ENCODE measurements around the gene CD177.

Gene CD177, protein sequence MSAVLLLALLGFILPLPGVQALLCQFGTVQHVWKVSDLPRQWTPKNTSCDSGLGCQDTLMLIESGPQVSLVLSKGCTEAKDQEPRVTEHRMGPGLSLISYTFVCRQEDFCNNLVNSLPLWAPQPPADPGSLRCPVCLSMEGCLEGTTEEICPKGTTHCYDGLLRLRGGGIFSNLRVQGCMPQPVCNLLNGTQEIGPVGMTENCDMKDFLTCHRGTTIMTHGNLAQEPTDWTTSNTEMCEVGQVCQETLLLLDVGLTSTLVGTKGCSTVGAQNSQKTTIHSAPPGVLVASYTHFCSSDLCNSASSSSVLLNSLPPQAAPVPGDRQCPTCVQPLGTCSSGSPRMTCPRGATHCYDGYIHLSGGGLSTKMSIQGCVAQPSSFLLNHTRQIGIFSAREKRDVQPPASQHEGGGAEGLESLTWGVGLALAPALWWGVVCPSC

DNA sequence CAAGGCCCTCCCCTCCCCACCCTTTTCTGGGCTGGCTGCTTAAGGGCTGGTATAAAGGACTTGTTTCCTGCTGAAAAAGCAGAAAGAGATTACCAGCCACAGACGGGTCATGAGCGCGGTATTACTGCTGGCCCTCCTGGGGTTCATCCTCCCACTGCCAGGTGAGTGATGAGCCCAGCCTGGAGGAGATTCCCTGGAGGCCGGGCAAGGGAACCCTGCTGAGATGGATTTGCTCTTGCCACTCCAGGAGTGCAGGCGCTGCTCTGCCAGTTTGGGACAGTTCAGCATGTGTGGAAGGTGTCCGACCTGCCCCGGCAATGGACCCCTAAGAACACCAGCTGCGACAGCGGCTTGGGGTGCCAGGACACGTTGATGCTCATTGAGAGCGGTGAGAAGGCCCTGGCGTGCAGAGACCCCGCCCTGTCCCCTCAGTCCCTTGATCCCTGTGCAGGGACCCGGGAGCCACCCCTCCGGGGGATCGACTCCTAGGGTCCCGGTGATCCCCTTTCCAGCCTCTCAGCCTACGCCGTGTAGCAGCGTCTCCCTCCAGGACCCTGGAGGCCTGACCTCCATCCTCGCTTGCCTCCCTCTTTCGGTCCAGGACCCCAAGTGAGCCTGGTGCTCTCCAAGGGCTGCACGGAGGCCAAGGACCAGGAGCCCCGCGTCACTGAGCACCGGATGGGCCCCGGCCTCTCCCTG is at the start of gene CD177:
TSS of gene CD177 (plus strand) at position 81 of the 699 bp plus-strand sequence. CDS start at position 110, 29 bp downstream.
- Mint-ChIP-seq H3K4me3 (no peak within 1 kb of the TSS), H3K36me3 (ENCODE audit: low read depth) (no peaks in the 10 kb centered on the region), H3K27ac (no peak within 1 kb of the TSS), H3K4me1 (ENCODE audit: low read depth) (no peaks in the 10 kb centered on the region), H3K27me3 (ENCODE audit: low read depth) (peaks cover 4% of the 10 kb centered on the region), H3K9me3 (no peaks in the 10 kb centered on the region)
- DNase-seq (ENCODE audit: low spot score) = no peak

DNA sequence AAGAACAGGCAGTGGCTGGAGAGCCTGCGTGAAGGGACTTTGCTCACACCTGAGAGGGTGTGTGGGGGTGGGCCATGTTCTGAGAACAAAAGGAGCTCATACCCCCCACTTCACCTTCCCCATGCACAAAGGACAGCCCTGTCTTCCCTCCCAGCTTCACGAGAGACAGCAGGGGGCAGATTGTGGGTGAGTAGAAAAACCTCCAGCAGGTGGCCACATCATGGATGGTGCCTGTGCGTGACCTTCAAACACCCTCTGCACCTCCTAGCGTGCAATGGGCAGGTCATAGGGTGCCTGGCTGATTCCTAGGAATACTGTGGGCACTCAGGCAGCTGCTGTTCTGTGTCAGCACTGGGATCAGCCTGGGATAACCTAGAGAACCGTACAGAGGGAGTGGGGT is 47.8 kb upstream of the CD177 start:
- no peak overlapping the region for H3K4me3 Mint-ChIP-seq
- no peaks in the 10 kb centered on the region for H3K27me3 Mint-ChIP-seq (ENCODE audit: low read depth)
- no peaks in the 10 kb centered on the region for H3K9me3 Mint-ChIP-seq
- H3K27ac Mint-ChIP-seq = no peak overlapping the region
- H3K36me3 Mint-ChIP-seq (ENCODE audit: low read depth) = no peaks in the 10 kb centered on the region
- H3K4me1 Mint-ChIP-seq (ENCODE audit: low read depth) = no peaks in the 10 kb centered on the region
- DNase-seq (ENCODE audit: low spot score) = no peak

DNA sequence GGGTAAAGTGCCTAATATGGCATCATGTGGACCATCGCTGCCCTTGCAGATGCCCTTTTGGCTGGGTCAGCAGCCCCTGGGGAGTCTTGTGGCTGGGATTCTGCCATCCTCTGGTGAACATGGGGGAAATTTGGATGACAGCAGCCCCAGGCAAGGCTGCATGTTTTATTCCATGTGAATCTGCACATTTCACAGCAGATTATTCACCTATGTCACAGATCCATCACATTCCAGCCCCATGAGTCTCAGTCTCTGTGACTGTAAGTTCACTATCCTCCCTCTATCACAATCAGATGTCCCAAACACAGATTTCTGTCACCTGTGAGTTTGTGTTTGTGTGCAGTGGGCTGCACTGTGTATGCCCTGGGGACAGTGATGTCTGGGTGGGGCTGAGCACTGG is 47.4 kb upstream of the CD177 start:
- Mint-ChIP-seq H3K4me1 (ENCODE audit: low read depth) (no peaks in the 10 kb centered on the region), H3K4me3 (no peak overlapping the region), H3K27ac (no peak overlapping the region), H3K9me3 (no peaks in the 10 kb centered on the region), H3K36me3 (ENCODE audit: low read depth) (no peaks in the 10 kb centered on the region), H3K27me3 (ENCODE audit: low read depth) (no peaks in the 10 kb centered on the region)
- DNase-seq (ENCODE audit: low spot score) = no peak

DNA sequence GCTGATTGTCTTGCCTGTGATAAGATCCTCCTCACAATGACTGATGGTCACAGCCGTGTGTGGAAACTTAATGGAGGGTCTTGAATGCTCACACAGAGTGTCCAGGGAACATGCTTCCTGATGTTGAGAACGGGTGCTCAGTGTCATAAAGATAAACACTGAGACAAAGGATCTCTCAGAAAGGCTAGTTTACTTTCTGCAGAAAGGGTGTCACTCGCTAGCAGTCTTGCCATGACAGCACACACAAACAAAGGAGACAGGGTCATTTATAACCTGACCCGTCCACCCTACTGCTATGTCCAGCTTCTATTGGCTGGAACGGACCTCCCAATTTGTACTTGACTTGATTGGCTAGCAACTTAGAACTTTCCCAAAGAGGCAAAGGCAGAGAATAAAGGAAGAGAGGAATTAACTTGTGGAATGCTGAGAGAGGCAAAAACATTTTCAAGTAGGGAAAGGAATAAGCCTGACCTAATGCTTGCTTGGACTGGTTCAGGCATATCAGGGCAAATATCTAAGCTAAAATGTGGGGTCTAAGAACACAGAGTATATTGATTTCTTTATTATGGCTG is 45.2 kb upstream of the CD177 start:
- Mint-ChIP-seq H3K27me3 (ENCODE audit: low read depth) (no peaks in the 10 kb centered on the region), H3K4me1 (ENCODE audit: low read depth) (no peaks in the 10 kb centered on the region), H3K36me3 (ENCODE audit: low read depth) (no peaks in the 10 kb centered on the region), H3K4me3 (no peak overlapping the region), H3K9me3 (no peaks in the 10 kb centered on the region), H3K27ac (no peak overlapping the region)
- no peak for DNase-seq (ENCODE audit: low spot score)

DNA sequence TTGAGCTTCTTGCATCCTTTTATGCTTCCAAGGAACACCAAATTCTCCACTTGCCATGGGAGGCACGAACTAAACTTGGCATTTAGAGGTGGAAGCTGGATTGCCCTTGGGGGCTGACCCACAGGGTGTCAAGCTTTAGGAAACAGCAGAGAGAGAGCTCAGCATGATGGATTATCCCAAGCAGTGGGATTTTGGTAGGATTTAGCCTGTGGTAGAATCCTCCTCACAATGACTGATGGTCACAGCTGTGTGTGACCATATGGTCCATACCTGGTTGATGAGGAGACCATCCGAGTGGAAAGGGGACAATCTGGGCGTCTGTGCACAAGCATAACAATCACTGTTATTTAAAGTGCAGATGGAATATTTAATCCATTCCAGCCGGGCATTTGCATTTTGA is 44.0 kb upstream of the CD177 start:
- Mint-ChIP-seq H3K9me3 (no peaks in the 10 kb centered on the region), H3K36me3 (ENCODE audit: low read depth) (no peaks in the 10 kb centered on the region), H3K27ac (no peak overlapping the region), H3K4me1 (ENCODE audit: low read depth) (no peaks in the 10 kb centered on the region), H3K27me3 (ENCODE audit: low read depth) (no peaks in the 10 kb centered on the region), H3K4me3 (no peak overlapping the region)
- DNase-seq (ENCODE audit: low spot score) = no peak

DNA sequence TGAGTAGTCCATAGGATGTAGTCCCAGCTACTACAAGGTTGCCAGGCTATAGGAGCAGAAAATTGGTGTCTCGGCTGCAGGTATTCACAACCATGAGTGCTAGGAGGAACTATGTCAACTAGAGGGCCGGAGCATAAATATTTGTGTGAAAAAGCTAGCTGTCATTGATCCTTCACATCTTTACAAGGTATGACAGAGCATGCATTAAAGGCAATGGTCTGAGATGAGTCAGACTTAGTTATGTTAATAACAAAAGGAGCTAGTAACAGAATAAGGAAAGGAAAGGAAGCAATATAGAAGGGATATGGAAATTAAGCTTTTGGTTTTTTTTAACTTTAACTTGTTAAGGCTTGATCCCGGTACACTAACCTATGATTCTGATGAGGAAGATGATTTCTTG is 43.3 kb upstream of the CD177 start:
- no peak overlapping the region for H3K4me3 Mint-ChIP-seq

DNA sequence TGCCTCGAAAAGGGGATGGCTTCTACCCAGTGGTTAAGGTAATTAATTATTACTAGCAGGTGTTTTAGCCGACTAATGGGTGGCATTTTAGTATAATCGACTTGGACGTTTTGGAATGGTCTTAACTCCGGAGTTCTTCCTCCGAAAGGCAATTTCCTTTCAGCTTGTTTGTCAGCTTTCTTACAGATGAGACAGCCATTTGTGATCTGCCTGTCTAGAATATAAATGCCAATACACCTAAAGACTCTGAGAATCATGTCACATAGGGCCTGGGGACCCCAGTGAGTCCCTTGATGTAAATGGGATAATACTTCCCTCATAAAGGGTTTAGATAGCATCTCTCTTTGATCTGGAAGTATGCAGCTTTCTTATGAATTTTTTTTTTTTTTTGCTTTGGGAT is 42.2 kb upstream of the CD177 start:
- H3K36me3 Mint-ChIP-seq (ENCODE audit: low read depth) = no peaks in the 10 kb centered on the region
- H3K4me3 Mint-ChIP-seq = no peak overlapping the region
- no peaks in the 10 kb centered on the region for H3K4me1 Mint-ChIP-seq (ENCODE audit: low read depth)
- DNase-seq (ENCODE audit: low spot score) = no peak
- H3K9me3 Mint-ChIP-seq = no peaks in the 10 kb centered on the region
- no peak overlapping the region for H3K27ac Mint-ChIP-seq
- H3K27me3 Mint-ChIP-seq (ENCODE audit: low read depth) = no peaks in the 10 kb centered on the region

More for the DNA sequence above, 43.3 kb upstream of the CD177 start:
- H3K27ac Mint-ChIP-seq = no peak overlapping the region
- no peak for DNase-seq (ENCODE audit: low spot score)
- no peaks in the 10 kb centered on the region for H3K4me1 Mint-ChIP-seq (ENCODE audit: low read depth)
- H3K27me3 Mint-ChIP-seq (ENCODE audit: low read depth) = no peaks in the 10 kb centered on the region
- no peaks in the 10 kb centered on the region for H3K9me3 Mint-ChIP-seq
- H3K36me3 Mint-ChIP-seq (ENCODE audit: low read depth) = no peaks in the 10 kb centered on the region

DNA sequence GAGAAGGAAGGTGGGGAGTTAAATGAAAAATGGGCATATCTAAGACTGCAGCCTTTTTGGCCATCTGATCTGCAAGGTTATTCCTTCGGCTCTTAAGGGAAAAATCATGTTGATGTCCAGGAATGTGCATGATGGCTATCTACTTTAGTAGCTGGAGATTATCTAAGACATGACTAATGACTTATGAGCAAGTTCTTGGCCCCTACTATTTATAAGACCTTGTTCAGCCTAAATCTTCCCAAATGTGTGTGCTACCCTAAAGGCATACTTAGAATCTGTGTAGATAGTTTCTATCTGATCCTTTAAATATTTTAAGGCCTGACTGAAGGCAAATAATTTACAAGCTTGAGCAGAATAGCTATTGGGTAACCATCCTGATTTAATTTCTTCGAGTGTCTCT is 41.8 kb upstream of the CD177 start:
- H3K4me3 Mint-ChIP-seq = no peak overlapping the region
- H3K27ac Mint-ChIP-seq = no peak overlapping the region
- H3K9me3 Mint-ChIP-seq = no peaks in the 10 kb centered on the region
- no peak for DNase-seq (ENCODE audit: low spot score)
- H3K4me1 Mint-ChIP-seq (ENCODE audit: low read depth) = no peaks in the 10 kb centered on the region
- H3K27me3 Mint-ChIP-seq (ENCODE audit: low read depth) = no peaks in the 10 kb centered on the region
- H3K36me3 Mint-ChIP-seq (ENCODE audit: low read depth) = no peaks in the 10 kb centered on the region

DNA sequence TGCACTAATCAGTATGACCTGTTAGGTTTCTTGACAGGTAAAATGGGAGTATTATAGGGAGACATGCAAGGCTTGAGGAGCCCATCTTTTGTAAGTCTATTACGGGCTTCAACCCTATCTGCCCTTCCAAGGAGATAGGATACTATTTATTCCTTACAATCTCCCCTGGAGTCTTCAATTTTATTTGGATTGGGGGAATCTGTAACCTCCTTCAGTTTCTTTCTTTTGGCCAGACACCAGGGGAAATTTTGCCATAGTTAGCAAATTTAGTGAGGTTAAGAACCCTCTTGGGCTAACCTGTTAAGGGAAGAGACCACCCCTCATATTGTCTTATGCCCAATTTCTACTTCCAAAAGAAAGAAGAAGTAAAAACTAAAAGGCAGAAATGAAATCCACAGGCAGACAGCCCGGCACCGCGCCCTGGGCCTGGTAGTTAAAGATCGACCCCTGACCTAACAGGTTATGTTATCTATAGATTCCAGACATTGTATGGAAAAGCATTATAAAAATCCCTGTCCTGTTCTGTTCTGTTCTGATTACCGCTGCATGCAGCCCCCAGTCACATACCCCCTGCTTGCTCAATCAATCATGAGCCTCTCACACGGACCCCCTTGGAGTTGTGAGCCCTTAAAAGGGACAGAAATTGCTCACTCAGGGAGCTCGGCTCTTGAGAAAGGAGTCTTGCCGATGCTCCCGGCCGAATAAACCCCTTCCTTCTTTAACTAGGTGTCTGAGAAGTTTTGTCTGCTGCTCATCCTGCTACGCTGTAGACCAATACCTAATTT is 39.6 kb upstream of the CD177 start:
- Mint-ChIP-seq H3K9me3 (no peaks in the 10 kb centered on the region), H3K4me1 (ENCODE audit: low read depth) (no peaks in the 10 kb centered on the region), H3K27ac (no peak overlapping the region), H3K4me3 (no peak overlapping the region), H3K27me3 (ENCODE audit: low read depth) (no peaks in the 10 kb centered on the region), H3K36me3 (ENCODE audit: low read depth) (no peaks in the 10 kb centered on the region)
- no peak for DNase-seq (ENCODE audit: low spot score)

DNA sequence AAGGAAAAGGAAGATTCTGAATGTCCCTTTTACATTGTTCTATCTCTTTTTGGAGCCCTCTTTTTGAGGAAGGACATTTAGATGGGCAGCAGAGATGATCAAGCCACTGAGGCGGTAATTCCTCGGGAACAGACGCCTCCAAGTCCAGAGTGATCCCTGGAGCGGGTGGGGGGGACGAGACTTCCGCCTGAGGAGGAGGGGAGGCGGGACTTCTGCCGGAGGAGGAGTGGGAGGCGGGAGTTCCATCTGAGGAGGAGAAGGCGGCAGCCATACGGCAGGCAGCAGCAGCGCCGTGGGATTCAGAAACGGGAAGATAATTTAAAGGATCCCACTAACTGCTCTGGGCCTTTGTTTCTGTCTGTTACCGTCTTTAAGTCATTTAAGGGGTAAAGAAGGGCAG is 37.6 kb upstream of the CD177 start:
- Mint-ChIP-seq H3K27me3 (ENCODE audit: low read depth) (no peaks in the 10 kb centered on the region), H3K4me1 (ENCODE audit: low read depth) (no peaks in the 10 kb centered on the region), H3K4me3 (no peak overlapping the region), H3K27ac (no peak overlapping the region), H3K9me3 (no peaks in the 10 kb centered on the region), H3K36me3 (ENCODE audit: low read depth) (no peaks in the 10 kb centered on the region)
- DNase-seq (ENCODE audit: low spot score) = no peak

DNA sequence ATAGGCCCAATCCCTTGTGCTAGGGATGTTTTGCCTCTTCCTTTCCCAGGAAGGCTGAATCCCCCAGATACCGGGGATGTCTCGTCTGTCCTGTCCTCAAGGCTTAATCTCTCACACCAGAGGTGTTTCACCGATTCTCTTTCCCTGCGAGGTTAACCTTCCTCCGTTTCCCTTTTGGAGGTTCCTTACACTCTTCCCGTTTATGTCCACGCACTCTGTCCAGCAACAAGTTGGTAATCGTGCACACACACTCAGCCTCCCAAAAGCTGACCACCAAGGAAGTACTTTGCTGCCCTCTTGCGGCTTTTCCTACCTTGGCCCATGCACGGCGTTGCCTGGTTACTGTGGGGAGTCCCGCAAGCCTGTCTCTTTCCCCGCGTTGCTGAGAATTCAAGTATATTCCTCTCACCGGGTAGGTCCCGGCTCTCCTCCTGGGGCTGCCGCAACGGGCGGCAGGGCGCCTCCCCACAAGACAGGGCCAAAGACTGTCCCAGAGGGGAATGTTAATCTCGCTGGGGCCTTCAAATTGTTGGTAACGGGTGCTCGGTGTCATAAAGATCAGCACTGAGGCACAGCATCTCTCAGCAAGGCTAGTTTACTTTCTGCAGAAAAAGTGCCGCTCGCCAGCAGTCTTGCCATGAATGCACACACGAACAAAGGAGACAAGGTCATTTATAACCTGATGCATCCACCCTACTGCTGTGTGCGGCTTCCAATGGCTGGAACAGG is 36.7 kb upstream of the CD177 start:
- no peaks in the 10 kb centered on the region for H3K36me3 Mint-ChIP-seq (ENCODE audit: low read depth)
- H3K4me1 Mint-ChIP-seq (ENCODE audit: low read depth) = no peaks in the 10 kb centered on the region
- H3K27ac Mint-ChIP-seq = no peak overlapping the region
- DNase-seq (ENCODE audit: low spot score) = no peak
- no peaks in the 10 kb centered on the region for H3K27me3 Mint-ChIP-seq (ENCODE audit: low read depth)
- H3K4me3 Mint-ChIP-seq = no peak overlapping the region
- no peaks in the 10 kb centered on the region for H3K9me3 Mint-ChIP-seq

DNA sequence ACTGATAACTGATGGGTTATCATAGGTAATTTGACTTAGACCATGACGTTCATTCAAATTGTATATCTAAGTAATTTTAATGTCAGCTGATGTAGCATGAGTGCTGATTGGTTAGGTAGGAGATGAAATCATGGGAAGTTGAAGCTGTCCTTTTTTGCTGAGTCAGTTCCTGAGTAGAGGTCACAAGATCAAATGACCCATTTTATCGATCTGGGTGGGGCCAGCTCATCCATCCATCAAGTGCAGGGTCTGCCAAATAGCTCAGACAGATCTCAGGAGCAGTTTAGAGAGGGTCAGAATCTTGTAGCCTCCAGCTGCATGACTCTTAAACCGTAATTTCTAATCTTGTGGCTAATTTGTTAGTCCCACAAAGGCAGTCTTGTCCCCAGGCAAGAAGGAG is 35.3 kb upstream of the CD177 start:
- no peaks in the 10 kb centered on the region for H3K36me3 Mint-ChIP-seq (ENCODE audit: low read depth)
- no peak for DNase-seq (ENCODE audit: low spot score)
- no peaks in the 10 kb centered on the region for H3K9me3 Mint-ChIP-seq
- H3K4me3 Mint-ChIP-seq = no peak overlapping the region
- H3K27me3 Mint-ChIP-seq (ENCODE audit: low read depth) = no peaks in the 10 kb centered on the region
- H3K27ac Mint-ChIP-seq = no peak overlapping the region
- H3K4me1 Mint-ChIP-seq (ENCODE audit: low read depth) = no peaks in the 10 kb centered on the region

DNA sequence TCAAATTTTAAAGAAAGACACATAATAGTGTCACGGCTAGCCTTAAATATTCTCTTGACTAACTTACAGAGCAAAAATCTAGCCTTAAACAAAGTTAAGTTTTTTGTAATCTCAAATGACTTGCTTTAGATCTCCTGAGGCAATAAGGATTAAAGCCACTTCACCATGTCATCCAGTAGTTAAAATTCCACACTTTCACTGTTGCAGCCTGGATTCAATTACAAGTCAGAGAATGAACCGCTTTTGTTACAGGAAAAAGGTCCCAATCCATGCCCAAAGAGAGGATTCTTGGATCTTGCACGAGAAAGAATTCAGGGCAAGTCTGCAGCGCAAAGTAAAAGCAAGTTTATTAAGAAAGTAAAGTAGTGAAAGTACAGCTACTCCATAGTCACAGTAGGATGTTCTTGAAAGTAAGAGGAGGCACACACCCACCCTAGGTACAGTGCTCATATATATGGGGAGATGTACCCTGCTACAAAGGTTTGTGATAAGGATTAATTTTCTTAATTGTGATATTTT is 34.6 kb upstream of the CD177 start:
- no peak for DNase-seq (ENCODE audit: low spot score)
- no peak overlapping the region for H3K4me3 Mint-ChIP-seq
- no peaks in the 10 kb centered on the region for H3K4me1 Mint-ChIP-seq (ENCODE audit: low read depth)
- H3K36me3 Mint-ChIP-seq (ENCODE audit: low read depth) = no peaks in the 10 kb centered on the region
- no peaks in the 10 kb centered on the region for H3K9me3 Mint-ChIP-seq
- H3K27me3 Mint-ChIP-seq (ENCODE audit: low read depth) = no peaks in the 10 kb centered on the region
- H3K27ac Mint-ChIP-seq = no peak overlapping the region
